ENCODE data around the gene SLC66A2.
A peak's percentile ranks its signal among the peaks of the same experiment; 100 is the strongest.
"Not testable (repeated sequence)": the region's sequence is repeated elsewhere in the genome, so short reads cannot be mapped to it uniquely, and the experiment has no call there.

SLC66A2 gene

GRCh38 chr18:79951545-79952455, at the start of gene SLC66A2:
SLC66A2 (minus strand) TSS chr18:79951653; CDS start chr18:79950926, 727 bp downstream.
- no peak for FAIRE-seq

- FAIRE-seq = no peak
These were observed 49.4 kb upstream of the SLC66A2 start for GRCh38 chr18:80000877-80001276.

- FAIRE-seq = not testable (repeated sequence)
These were observed 48.2 kb upstream of the SLC66A2 start for GRCh38 chr18:79999701-80000100.

- FAIRE-seq = no peak
These were observed 40.0 kb upstream of the SLC66A2 start for GRCh38 chr18:79991494-79991893.

- no peak for FAIRE-seq
These were observed 37.7 kb upstream of the SLC66A2 start for GRCh38 chr18:79989195-79989497.

- FAIRE-seq = no peak
These were observed 37.2 kb upstream of the SLC66A2 start, which contains the start of gene TXNL4A for GRCh38 chr18:79988451-79989194. TXNL4A (minus strand) TSS chr18:79988563; CDS start chr18:79988392, 171 bp downstream.

- no peak for FAIRE-seq
These were observed 36.6 kb upstream of the SLC66A2 start for GRCh38 chr18:79988071-79988450.

GRCh38 chr18:79987566-79987965, 36.1 kb upstream of the SLC66A2 start:
- FAIRE-seq = peak; percentile 8

GRCh38 chr18:79986726-79987125, 35.3 kb upstream of the SLC66A2 start:
- no peak for FAIRE-seq

GRCh38 chr18:79985172-79985571, 33.7 kb upstream of the SLC66A2 start:
- no peak for FAIRE-seq

- FAIRE-seq = no peak
These were observed 32.3 kb upstream of the SLC66A2 start for GRCh38 chr18:79983793-79984192.

- no peak for FAIRE-seq
These were observed 31.8 kb upstream of the SLC66A2 start for GRCh38 chr18:79983253-79983652.

GRCh38 chr18:79982736-79983135, 31.3 kb upstream of the SLC66A2 start:
- FAIRE-seq = no peak

- no peak for FAIRE-seq
These were observed 29.1 kb upstream of the SLC66A2 start for GRCh38 chr18:79980585-79980984.

GRCh38 chr18:79979843-79980242, 28.4 kb upstream of the SLC66A2 start:
- FAIRE-seq = no peak

GRCh38 chr18:79975985-79976680, 24.7 kb upstream of the SLC66A2 start:
- FAIRE-seq = no peak

- no peak for FAIRE-seq
These were observed 23.6 kb upstream of the SLC66A2 start for GRCh38 chr18:79975043-79975442.

GRCh38 chr18:79974025-79974654, 22.7 kb upstream of the SLC66A2 start:
- FAIRE-seq = no peak

GRCh38 chr18:79973517-79973916, 22.1 kb upstream of the SLC66A2 start:
- FAIRE-seq = no peak

- no peak for FAIRE-seq
These were observed 21.3 kb upstream of the SLC66A2 start for GRCh38 chr18:79972720-79973119.

- no peak for FAIRE-seq
These were observed 20.5 kb upstream of the SLC66A2 start for GRCh38 chr18:79971986-79972385.

GRCh38 chr18:79971211-79971952, 19.9 kb upstream of the SLC66A2 start:
- FAIRE-seq = no peak
